GM19238 (cell line): ENCODE data around the gene GALNT15.

Experiments
- DNase-seq: peaks from one replicate; pipeline ENCODE4 v3.0.0; 2011; ENCODE audit warnings: low spot score; ENCODE audit not compliant: insufficient read length

The GALNT15 gene

GRCh38 chr3:16186565-16186964, 12.1 kb downstream of the GALNT15 start:
- no peak for DNase-seq

GRCh38 chr3:16187213-16187790, 12.8 kb downstream of the GALNT15 start:
- DNase-seq: no peak

GRCh38 chr3:16188071-16188470, 13.6 kb downstream of the GALNT15 start:
- DNase-seq: no peak

GRCh38 chr3:16189201-16189600, 14.7 kb downstream of the GALNT15 start:
- no peak for DNase-seq

- no peak for DNase-seq
Observed at GRCh38 chr3:16190704-16191103, 16.2 kb downstream of the GALNT15 start.

- DNase-seq: no peak
Observed at GRCh38 chr3:16191591-16191990, 17.1 kb downstream of the GALNT15 start.

- DNase-seq: no peak
Observed at GRCh38 chr3:16192176-16192811, 17.8 kb downstream of the GALNT15 start.

- DNase-seq: no peak
Observed at GRCh38 chr3:16198427-16198826, 23.9 kb downstream of the GALNT15 start.

- DNase-seq: no peak
Observed at GRCh38 chr3:16199769-16200168, 25.3 kb downstream of the GALNT15 start.

GRCh38 chr3:16200411-16200810, 25.9 kb downstream of the GALNT15 start:
- no peak for DNase-seq

GRCh38 chr3:16203031-16203430, 28.6 kb downstream of the GALNT15 start:
- no peak for DNase-seq

- DNase-seq: no peak
Observed at GRCh38 chr3:16203671-16204629, 29.5 kb downstream of the GALNT15 start.

GRCh38 chr3:16204751-16205150, 30.3 kb downstream of the GALNT15 start:
- no peak for DNase-seq

- DNase-seq: no peak
Observed at GRCh38 chr3:16205156-16205870, 30.8 kb downstream of the GALNT15 start.

GRCh38 chr3:16207031-16207430, 32.6 kb downstream of the GALNT15 start:
- no peak for DNase-seq

GRCh38 chr3:16211176-16211904, 36.9 kb downstream of the GALNT15 start:
- no peak for DNase-seq

- DNase-seq: no peak
Observed at GRCh38 chr3:16214366-16214765, 39.9 kb downstream of the GALNT15 start.

- no peak for DNase-seq
Observed at GRCh38 chr3:16216373-16216935, 42.0 kb downstream of the GALNT15 start.

GRCh38 chr3:16219777-16220176, 45.3 kb downstream of the GALNT15 start:
- DNase-seq: no peak

GRCh38 chr3:16221990-16222389, 47.5 kb downstream of the GALNT15 start:
- DNase-seq: no peak

- no peak for DNase-seq
Observed at GRCh38 chr3:16222547-16222946, 48.1 kb downstream of the GALNT15 start.
